ENCODE data around the gene PPA1. TPM values are rescaled to one million over a fixed set of nuclear protein-coding genes. Genes with fewer than 3 reads are reported as not detected.

Gene PPA1
- total and polyA plus RNA-seq, 2 experiments from 2014 or later: 105 to 110 TPM

DNA sequence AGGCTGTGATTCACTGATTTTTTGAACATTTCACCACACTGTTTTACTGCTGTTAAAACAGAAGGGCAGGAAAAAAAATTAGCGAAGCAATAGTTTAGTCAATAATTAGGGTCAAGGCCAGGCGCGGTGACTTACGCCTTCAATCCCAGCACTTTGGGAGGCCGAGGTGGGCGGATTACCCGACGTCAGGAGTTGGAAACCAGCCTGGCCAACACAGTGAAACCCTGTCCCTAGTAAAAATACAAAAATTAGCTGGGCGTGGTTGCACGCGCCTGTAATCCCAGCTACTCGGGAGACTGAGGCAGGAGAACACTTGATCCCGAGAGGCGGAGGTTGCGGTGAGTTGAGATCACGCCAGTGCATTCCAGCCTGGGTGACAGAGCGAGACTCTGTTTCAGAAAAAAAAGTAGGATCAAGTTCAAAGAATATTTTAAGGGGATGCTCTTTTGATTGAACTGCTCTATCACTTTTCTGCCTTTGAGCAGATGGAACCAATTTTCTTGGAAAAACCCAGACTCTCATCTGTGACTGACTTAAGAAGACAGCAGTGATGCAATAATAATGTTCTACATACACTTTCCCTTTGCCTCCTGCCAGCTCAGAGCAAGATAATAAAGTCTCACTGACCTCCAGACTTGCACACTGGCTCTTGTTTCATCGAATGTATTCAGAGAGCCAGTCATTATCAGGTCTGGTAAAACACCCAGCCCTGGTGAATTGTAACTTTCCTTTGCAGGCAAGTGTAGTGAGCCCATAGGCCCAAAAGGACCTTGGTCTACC, 1.6 kb upstream of the PPA1 start:
- Histone ChIP-seq H3K9me2 (ENCODE audit: insufficient read depth) (no peaks in the 10 kb centered on the region), H3K27ac (peak overlapping the region; percentile 79), H3K9me3 (ENCODE audit: low read depth) (no peaks in the 10 kb centered on the region), H4K20me1 (ENCODE audit: insufficient read depth) (no peaks in the 10 kb centered on the region), H3F3A (ENCODE audit: insufficient read depth) (peaks cover 18% of the 10 kb centered on the region), H3K79me2 (ENCODE audit: insufficient read depth) (peaks cover 28% of the 10 kb centered on the region), H3K9ac (peak overlapping the region; percentile 46), H3K4me1 (ENCODE audit: insufficient read depth) (peaks cover 29% of the 10 kb centered on the region), H3K4me2 (ENCODE audit: unreplicated experiment) (peak overlapping the region; percentile 60), H3K4me3 (peak overlapping the region; percentile 42), H2AFZ (peak overlapping the region; percentile 41), H3K36me3 (ENCODE audit: low read depth) (no peaks in the 10 kb centered on the region), H3K27me3 (replicated peaks; ENCODE audit: insufficient read depth) (no peaks in the 10 kb centered on the region)
- peak; percentile 95 for DNase-seq
- in situ Hi-C loops (cut with MboI): no loop called here
- 4% methylated on average over 18 of the region's 18 CpGs for WGBS, 2 experiments (ENCODE audit: low coverage in 1 of 2, low lambda C conversion rate in 2 of 2, missing lambda C conversion rate in 2 of 2)
- no peak for TF ChIP-seq EZH2phosphoT487 (IDR thresholded peaks at IDR 0.05; ENCODE audit: insufficient read depth, low read depth)
- no peak for TF ChIP-seq EZH2 (IDR thresholded peaks at IDR 0.05; ENCODE audit: insufficient read depth, poor library complexity, severe bottlenecking)

DNA sequence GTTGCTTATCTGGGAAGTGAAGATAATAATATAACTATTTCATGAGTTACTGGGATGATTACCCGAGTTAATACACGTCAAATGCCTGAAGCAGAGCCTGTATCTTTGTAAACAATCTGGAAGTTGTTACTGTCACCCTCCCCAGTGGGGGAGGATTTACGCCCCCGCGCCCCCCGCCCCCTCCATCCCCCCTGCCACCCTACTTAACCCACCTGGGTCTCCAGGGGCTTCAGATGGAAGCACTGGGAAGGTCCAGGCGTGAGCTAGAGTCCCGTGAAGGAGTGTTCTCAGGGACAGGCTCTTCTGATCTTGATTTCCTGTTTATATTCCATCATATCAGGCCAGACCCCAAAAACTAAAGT, 691 bp upstream of the PPA1 start:
- no peaks in the 10 kb centered on the region for H3K27me3 ChIP-seq (replicated peaks; ENCODE audit: insufficient read depth)
- WGBS, 2 experiments (ENCODE audit: low coverage in 1 of 2, low lambda C conversion rate in 2 of 2, missing lambda C conversion rate in 2 of 2): 8 to 10% methylated on average over 4 to 8 of the region's 8 CpGs
- no peaks in the 10 kb centered on the region for H4K20me1 ChIP-seq (ENCODE audit: insufficient read depth)
- peak overlapping the region; percentile 79 for H3K27ac ChIP-seq
- H3K79me2 ChIP-seq (ENCODE audit: insufficient read depth): peaks cover 28% of the 10 kb centered on the region
- no peak for TF ChIP-seq EZH2phosphoT487 (IDR thresholded peaks at IDR 0.05; ENCODE audit: insufficient read depth, low read depth)
- no peak for TF ChIP-seq EZH2 (IDR thresholded peaks at IDR 0.05; ENCODE audit: insufficient read depth, poor library complexity, severe bottlenecking)
- peaks cover 29% of the 10 kb centered on the region for H3K4me1 ChIP-seq (ENCODE audit: insufficient read depth)
- H3K4me2 ChIP-seq (ENCODE audit: unreplicated experiment): peak overlapping the region; percentile 84
- H3K36me3 ChIP-seq (ENCODE audit: low read depth): no peaks in the 10 kb centered on the region
- peak overlapping the region; percentile 83 for H3K9ac ChIP-seq
- in situ Hi-C loops (cut with MboI): no loop called here
- no peaks in the 10 kb centered on the region for H3K9me2 ChIP-seq (ENCODE audit: insufficient read depth)
- peak overlapping the region; percentile 92 for H2AFZ ChIP-seq
- H3F3A ChIP-seq (ENCODE audit: insufficient read depth): peaks cover 18% of the 10 kb centered on the region
- peak overlapping the region; percentile 91 for H3K4me3 ChIP-seq
- no peaks in the 10 kb centered on the region for H3K9me3 ChIP-seq (ENCODE audit: low read depth)
- no peak for DNase-seq

DNA sequence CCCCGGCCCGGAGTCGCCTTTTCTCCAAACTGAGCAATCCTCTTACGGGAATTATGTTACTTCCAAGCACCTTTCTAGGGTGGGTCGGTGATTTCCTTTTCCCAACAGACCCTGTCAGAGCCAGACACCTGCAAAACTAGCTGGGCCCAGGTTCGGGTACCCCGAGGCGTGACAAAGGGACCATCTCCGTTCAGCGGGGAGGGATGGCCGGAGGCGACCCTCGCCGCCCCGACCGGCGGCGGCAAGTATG, 445 bp downstream of the PPA1 start:
- in situ Hi-C loops (cut with MboI): no loop called here
- 0% methylated on average over 18 of the region's 18 CpGs for WGBS, 2 experiments (ENCODE audit: low coverage in 1 of 2, low lambda C conversion rate in 2 of 2, missing lambda C conversion rate in 2 of 2)
- Histone ChIP-seq H3K4me1 (ENCODE audit: insufficient read depth) (peaks cover 29% of the 10 kb centered on the region), H3K9ac (peak overlapping the region; percentile 83), H3F3A (ENCODE audit: insufficient read depth) (peaks cover 18% of the 10 kb centered on the region), H3K36me3 (ENCODE audit: low read depth) (no peaks in the 10 kb centered on the region), H4K20me1 (ENCODE audit: insufficient read depth) (no peaks in the 10 kb centered on the region), H3K27me3 (replicated peaks; ENCODE audit: insufficient read depth) (no peaks in the 10 kb centered on the region), H2AFZ (peak overlapping the region; percentile 92), H3K27ac (0 out of 2 replicates have a peak overlapping the region, but pooled peaks have one; percentile 3), H3K4me2 (ENCODE audit: unreplicated experiment) (peak overlapping the region; percentile 83), H3K79me2 (ENCODE audit: insufficient read depth) (peaks cover 39% of the 10 kb centered on the region), H3K9me2 (ENCODE audit: insufficient read depth) (no peaks in the 10 kb centered on the region), H3K9me3 (ENCODE audit: low read depth) (no peaks in the 10 kb centered on the region), H3K4me3 (peak overlapping the region; percentile 91)
- DNase-seq: no peak
- TF ChIP-seq EZH2phosphoT487 (IDR thresholded peaks at IDR 0.05; ENCODE audit: insufficient read depth, low read depth) (no peak), EZH2 (IDR thresholded peaks at IDR 0.05; ENCODE audit: insufficient read depth, poor library complexity, severe bottlenecking) (no peak)

DNA sequence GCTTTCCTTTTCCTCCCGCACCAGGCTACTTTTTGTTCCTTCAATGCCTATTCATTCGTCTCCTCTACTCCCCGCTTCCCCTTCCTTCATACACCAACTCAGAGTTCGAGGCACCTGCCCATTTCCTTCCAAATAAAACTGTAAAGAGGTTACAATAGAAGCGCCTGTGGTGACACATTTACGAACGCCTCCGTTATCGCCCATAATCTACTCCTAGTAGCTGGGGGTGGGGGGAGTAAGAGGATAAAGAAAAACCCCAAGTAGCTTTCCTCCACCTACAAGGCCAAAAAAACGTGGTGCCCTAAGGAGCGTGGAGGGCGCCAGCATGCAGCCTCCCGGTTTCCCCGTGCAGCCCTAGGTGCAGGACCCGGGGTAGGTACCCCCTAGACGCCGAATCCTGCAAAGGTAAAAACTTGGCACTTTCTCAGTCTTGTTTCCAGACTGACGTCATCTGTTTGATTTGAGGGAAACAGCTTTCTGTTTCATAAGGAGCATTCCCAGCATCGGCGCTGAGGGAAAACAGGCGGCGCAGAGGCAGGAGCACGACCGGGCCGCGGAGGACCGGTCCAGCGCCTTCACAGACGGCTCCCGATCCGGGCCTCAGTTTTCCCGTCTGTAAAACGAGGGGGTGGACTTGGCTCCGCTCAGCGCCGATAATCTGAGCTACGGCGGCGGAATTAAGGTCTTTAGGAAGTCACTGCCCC, 922 bp downstream of the PPA1 start:
- 2 to 3% methylated on average over 39 of the region's 39 CpGs for WGBS, 2 experiments (ENCODE audit: low coverage in 1 of 2, low lambda C conversion rate in 2 of 2, missing lambda C conversion rate in 2 of 2)
- Histone ChIP-seq H3K4me3 (peak overlapping the region; percentile 91), H4K20me1 (ENCODE audit: insufficient read depth) (no peaks in the 10 kb centered on the region), H3F3A (ENCODE audit: insufficient read depth) (peaks cover 18% of the 10 kb centered on the region), H3K4me1 (ENCODE audit: insufficient read depth) (peaks cover 29% of the 10 kb centered on the region), H2AFZ (peak overlapping the region; percentile 92), H3K27ac (0 out of 2 replicates have a peak overlapping the region, but pooled peaks have one; percentile 3), H3K9me2 (ENCODE audit: insufficient read depth) (no peaks in the 10 kb centered on the region), H3K4me2 (ENCODE audit: unreplicated experiment) (peak overlapping the region; percentile 83), H3K9ac (peak overlapping the region; percentile 83), H3K79me2 (ENCODE audit: insufficient read depth) (peaks cover 43% of the 10 kb centered on the region), H3K36me3 (ENCODE audit: low read depth) (no peaks in the 10 kb centered on the region), H3K27me3 (replicated peaks; ENCODE audit: insufficient read depth) (no peaks in the 10 kb centered on the region), H3K9me3 (ENCODE audit: low read depth) (no peaks in the 10 kb centered on the region)
- TF ChIP-seq EZH2phosphoT487 (IDR thresholded peaks at IDR 0.05; ENCODE audit: insufficient read depth, low read depth) (no peak), EZH2 (IDR thresholded peaks at IDR 0.05; ENCODE audit: insufficient read depth, poor library complexity, severe bottlenecking) (no peak)
- in situ Hi-C loops (cut with MboI): no loop called here
- DNase-seq: peak; percentile 71

All from GM23248 (cell line).